ENCODE results near the gene PARD3B.

The PARD3B gene

DNA sequence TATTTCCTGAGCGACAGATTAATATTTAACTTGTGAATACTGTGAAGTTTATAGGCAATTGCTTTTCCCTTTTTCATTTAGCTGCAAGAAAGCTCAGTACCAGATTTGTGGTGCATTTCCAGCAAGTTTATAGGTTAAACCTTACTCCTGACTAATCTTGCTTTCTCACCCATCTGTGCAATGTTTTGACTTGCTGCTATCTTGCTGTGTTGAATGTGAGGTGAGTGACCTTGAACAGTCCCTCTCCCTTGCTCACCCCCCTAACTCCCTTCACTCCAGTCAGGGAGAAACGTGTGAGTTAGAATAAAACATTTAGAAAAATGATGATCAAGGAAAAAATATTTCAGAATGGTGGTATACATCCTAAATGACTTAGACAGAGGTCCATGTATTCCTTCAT lies 39.8 kb upstream of the PARD3B start:
- no peak for DNase-seq (ENCODE audit: low read depth)
- TF ChIP-seq MYC (IDR thresholded peaks at IDR 0.05; ENCODE audit: low read depth, low read length) (no peak), POLR2A (IDR thresholded peaks at IDR 0.05; ENCODE audit: extremely low read depth, insufficient read length) (no peak)
- TF ChIP-seq, protein P1, sequence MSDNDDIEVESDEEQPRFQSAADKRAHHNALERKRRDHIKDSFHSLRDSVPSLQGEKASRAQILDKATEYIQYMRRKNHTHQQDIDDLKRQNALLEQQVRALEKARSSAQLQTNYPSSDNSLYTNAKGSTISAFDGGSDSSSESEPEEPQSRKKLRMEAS (IDR thresholded peaks at IDR 0.05; ENCODE audit: low read depth, low read length): no peak
- TF ChIP-seq, protein P2, sequence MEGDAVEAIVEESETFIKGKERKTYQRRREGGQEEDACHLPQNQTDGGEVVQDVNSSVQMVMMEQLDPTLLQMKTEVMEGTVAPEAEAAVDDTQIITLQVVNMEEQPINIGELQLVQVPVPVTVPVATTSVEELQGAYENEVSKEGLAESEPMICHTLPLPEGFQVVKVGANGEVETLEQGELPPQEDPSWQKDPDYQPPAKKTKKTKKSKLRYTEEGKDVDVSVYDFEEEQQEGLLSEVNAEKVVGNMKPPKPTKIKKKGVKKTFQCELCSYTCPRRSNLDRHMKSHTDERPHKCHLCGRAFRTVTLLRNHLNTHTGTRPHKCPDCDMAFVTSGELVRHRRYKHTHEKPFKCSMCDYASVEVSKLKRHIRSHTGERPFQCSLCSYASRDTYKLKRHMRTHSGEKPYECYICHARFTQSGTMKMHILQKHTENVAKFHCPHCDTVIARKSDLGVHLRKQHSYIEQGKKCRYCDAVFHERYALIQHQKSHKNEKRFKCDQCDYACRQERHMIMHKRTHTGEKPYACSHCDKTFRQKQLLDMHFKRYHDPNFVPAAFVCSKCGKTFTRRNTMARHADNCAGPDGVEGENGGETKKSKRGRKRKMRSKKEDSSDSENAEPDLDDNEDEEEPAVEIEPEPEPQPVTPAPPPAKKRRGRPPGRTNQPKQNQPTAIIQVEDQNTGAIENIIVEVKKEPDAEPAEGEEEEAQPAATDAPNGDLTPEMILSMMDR (IDR thresholded peaks at IDR 0.05; ENCODE audit: low read depth, low read length): no peak
- no peak overlapping the region for H3K4me3 ChIP-seq (ENCODE audit: low read depth, low read length)

DNA sequence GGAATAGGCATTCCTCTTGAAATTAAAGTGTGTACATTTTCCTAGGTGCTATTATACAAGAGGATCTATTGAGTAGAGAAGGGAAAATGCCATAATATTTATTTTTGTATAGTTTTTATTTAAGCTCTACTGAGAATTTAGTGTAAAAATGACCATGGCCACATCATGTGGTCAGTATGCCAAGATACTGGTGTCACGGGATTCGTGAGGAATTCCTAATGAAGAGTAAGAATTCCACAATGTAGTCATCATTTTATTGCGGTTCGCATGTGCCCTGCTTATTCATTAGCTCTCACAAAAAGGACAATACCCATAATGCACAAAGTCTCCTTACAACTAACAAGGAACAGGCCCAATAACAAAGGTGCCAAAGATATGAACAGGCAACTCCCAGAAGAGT lies 39.3 kb upstream of the PARD3B start:
- no peak for DNase-seq (ENCODE audit: low read depth)
- TF ChIP-seq MYC (IDR thresholded peaks at IDR 0.05; ENCODE audit: low read depth, low read length) (no peak), POLR2A (IDR thresholded peaks at IDR 0.05; ENCODE audit: extremely low read depth, insufficient read length) (no peak)
- TF ChIP-seq, protein P2 (IDR thresholded peaks at IDR 0.05; ENCODE audit: low read depth, low read length): no peak
- TF ChIP-seq, protein P1 (IDR thresholded peaks at IDR 0.05; ENCODE audit: low read depth, low read length): no peak
- H3K4me3 ChIP-seq (ENCODE audit: low read depth, low read length): no peak overlapping the region

DNA sequence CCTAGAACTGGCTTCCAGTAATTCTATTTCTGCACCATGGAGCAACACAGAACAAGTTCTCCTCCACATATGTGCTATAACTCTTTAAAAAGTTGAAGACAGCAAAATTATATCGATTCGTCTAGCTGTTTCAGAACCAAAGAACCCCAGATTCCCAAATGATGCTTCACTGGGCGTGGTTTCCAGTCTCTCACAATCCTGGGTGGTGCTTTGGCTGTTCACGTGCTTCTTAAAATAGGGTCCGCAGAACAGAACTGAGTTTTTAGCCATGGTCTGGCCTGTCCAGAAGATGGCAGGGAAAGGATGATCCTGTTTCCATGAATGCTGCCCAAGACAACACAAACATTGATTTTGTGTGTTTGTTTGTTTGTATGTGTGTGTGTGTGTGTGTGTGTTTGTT lies 37.6 kb upstream of the PARD3B start:
- H3K4me3 ChIP-seq (ENCODE audit: low read depth, low read length): no peak overlapping the region
- no peak for DNase-seq (ENCODE audit: low read depth)
- TF ChIP-seq, protein P1 (IDR thresholded peaks at IDR 0.05; ENCODE audit: low read depth, low read length): no peak
- no peak for TF ChIP-seq MYC (IDR thresholded peaks at IDR 0.05; ENCODE audit: low read depth, low read length)
- TF ChIP-seq, protein P2 (IDR thresholded peaks at IDR 0.05; ENCODE audit: low read depth, low read length): no peak
- no peak for TF ChIP-seq POLR2A (IDR thresholded peaks at IDR 0.05; ENCODE audit: extremely low read depth, insufficient read length)

DNA sequence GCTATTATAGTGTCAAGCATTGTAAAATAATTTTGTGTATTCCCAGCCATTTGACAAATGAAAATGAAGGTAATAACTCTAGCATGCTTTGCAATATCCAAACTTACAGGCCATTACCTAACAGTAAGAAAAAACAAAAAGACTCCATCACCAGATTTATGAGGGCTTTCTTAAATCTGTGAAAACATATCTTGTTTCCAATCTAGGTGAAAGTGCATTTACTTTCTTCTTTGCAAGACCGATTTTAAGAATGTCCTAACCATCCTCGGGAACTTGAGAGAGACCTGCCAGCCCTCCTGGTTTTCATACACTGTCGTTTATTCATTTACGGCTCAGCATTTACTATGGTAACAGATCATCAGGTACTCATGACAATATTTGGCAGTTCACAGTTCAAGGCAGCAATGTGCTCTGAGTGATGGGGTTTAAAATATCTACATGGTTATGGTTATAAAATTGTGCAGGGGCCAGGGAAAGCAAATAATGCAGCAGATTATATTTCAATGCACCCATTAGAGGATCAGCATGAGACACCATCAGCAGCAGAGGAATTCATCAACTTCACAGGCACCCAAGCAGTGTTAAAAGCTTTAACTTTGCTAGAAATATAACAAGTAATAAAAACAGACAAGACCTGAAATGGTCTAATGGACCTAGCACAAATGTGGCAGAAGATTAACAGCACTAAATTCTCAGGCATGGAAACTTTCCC lies 34.4 kb upstream of the PARD3B start:
- TF ChIP-seq POLR2A (IDR thresholded peaks at IDR 0.05; ENCODE audit: extremely low read depth, insufficient read length) (no peak), MYC (IDR thresholded peaks at IDR 0.05; ENCODE audit: low read depth, low read length) (no peak)
- TF ChIP-seq, protein P2 (IDR thresholded peaks at IDR 0.05; ENCODE audit: low read depth, low read length): no peak
- TF ChIP-seq, protein P1 (IDR thresholded peaks at IDR 0.05; ENCODE audit: low read depth, low read length): no peak
- no peak for DNase-seq (ENCODE audit: low read depth)
- no peak overlapping the region for H3K4me3 ChIP-seq (ENCODE audit: low read depth, low read length)

DNA sequence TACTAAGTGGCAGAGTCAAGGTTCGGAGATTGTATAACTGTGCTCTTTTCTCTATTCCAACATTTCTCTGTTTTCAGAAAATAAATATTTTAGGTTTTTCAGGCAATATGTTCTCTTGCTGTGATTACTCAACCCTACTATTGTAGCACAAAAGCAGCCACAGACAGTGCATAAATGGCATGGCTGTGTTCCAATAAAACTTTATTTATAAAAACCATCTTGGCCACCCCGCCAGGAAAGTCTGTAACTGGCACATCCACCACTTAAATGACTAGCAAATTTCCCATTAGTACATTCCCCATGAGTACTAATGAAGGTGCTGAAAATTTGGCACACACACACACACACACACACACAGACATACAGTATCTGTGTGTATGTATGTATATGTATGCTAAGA lies 30.8 kb upstream of the PARD3B start:
- no peak overlapping the region for H3K4me3 ChIP-seq (ENCODE audit: low read depth, low read length)
- no peak for DNase-seq (ENCODE audit: low read depth)
- TF ChIP-seq, protein P2 (IDR thresholded peaks at IDR 0.05; ENCODE audit: low read depth, low read length): no peak
- TF ChIP-seq, protein P1 (IDR thresholded peaks at IDR 0.05; ENCODE audit: low read depth, low read length): no peak
- TF ChIP-seq POLR2A (IDR thresholded peaks at IDR 0.05; ENCODE audit: extremely low read depth, insufficient read length) (no peak), MYC (IDR thresholded peaks at IDR 0.05; ENCODE audit: low read depth, low read length) (no peak)
